Brain microvascular endothelial cell (primary cell): Measurements from ENCODE around the gene SPG11.

ENCODE experiments used
- DNase-seq: peaks from one replicate; pipeline ENCODE4 v3.0.0-alpha.2; 2020
- H3K27ac ChIP-seq: fragments of 250-450 bp; sonication (Bioruptor Pico); 2 replicates; pipeline ENCODE4 v1.5.1; 2020; ENCODE audit warnings: mild to moderate bottlenecking, moderate library complexity
- H3K27me3 ChIP-seq: fragments of 250-450 bp; sonication (Bioruptor Pico); replicated peaks from 2 replicates; pipeline ENCODE4 v1.5.1; 2020; ENCODE audit warnings: mild to moderate bottlenecking
- H3K36me3 ChIP-seq: fragments of 250-450 bp; sonication (Bioruptor Pico); replicated peaks from 2 replicates; pipeline ENCODE4 v1.5.1; 2020; ENCODE audit warnings: mild to moderate bottlenecking
- H3K4me3 ChIP-seq: 2 replicates; pipeline ENCODE4 v1.5.1; 2011; ENCODE audit warnings: low read depth, mild to moderate bottlenecking, control low read depth, low read length, moderate library complexity
- in situ Hi-C: cut with HindIII; loops from 2 replicates; pipeline ENCODE4 v1.10.0; 2017; ENCODE audit warnings: low sequenced_read_pairs, low pct_ligation_motif_present
- TF ChIP-seq, protein P1 (sequence below): IDR thresholded peaks from 2 replicates; pipeline ENCODE4 v1.5.1; 2011; ENCODE audit warnings: low read depth, mild to moderate bottlenecking, moderate library complexity, low read length, control low read depth, inconsistent platforms; ENCODE audit errors: missing control alignments

SPG11 gene

GRCh38 chr15:44656913-44657312 lies 6.5 kb downstream of the SPG11 start:
- no peak overlapping the region for H3K4me3 ChIP-seq
- DNase-seq = no peak
- peaks cover 12% of the 10 kb centered on the region for H3K36me3 ChIP-seq
- no peaks in the 10 kb centered on the region for H3K27me3 ChIP-seq
- no peak overlapping the region for H3K27ac ChIP-seq
- TF ChIP-seq, protein P1, sequence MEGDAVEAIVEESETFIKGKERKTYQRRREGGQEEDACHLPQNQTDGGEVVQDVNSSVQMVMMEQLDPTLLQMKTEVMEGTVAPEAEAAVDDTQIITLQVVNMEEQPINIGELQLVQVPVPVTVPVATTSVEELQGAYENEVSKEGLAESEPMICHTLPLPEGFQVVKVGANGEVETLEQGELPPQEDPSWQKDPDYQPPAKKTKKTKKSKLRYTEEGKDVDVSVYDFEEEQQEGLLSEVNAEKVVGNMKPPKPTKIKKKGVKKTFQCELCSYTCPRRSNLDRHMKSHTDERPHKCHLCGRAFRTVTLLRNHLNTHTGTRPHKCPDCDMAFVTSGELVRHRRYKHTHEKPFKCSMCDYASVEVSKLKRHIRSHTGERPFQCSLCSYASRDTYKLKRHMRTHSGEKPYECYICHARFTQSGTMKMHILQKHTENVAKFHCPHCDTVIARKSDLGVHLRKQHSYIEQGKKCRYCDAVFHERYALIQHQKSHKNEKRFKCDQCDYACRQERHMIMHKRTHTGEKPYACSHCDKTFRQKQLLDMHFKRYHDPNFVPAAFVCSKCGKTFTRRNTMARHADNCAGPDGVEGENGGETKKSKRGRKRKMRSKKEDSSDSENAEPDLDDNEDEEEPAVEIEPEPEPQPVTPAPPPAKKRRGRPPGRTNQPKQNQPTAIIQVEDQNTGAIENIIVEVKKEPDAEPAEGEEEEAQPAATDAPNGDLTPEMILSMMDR = no peak
- in situ Hi-C loops = no loop called here

GRCh38 chr15:44656298-44656697 lies 7.2 kb downstream of the SPG11 start:
- Histone ChIP-seq H3K27me3 (no peaks in the 10 kb centered on the region), H3K27ac (no peak overlapping the region), H3K36me3 (peaks cover 17% of the 10 kb centered on the region), H3K4me3 (no peak overlapping the region)
- TF ChIP-seq, protein P1 = no peak
- in situ Hi-C loops = no loop called here
- DNase-seq = no peak

DNA sequence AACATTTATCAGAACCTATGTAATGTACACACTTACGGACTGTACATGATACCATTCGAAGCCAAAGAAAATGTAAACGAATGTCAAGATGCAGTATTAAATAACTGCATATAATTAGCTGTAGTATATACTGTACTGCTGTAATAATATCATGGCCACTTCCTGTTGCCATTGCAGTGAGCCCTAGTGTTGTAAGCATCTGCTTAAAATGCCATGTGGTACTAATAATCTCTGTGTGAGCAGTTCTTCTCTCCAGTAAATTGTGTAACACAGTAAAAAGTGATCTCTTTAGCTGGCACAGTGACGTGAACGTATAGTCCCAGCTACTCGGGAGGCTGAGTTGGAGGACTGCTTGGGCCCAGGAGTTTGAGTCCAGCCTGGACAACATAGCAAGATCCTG lies 8.6 kb downstream of the SPG11 start:
- H3K27ac ChIP-seq = no peak overlapping the region

DNA sequence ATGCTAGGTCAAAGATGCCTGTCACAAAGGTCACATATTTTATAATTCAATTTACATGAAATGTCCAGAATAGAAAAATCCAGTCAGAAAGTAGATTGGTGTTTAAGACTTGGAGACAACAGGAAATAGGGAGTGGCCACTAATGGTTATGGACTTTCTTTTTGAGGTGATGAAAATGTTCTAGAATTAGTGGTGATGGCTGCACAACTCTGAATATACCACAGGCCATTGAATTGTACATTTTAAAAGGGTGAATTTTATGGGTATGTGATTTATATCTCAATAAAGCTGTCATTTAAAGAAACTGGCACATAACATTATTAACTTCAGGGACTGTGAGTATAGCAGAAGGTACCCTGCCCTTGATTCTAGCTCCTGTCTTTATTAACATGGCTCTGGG lies 15.8 kb downstream of the SPG11 start:
- H3K27ac ChIP-seq = no peak overlapping the region
- H3K36me3 ChIP-seq = peaks cover 25% of the 10 kb centered on the region
- no peak overlapping the region for H3K4me3 ChIP-seq
- H3K27me3 ChIP-seq = no peaks in the 10 kb centered on the region
- TF ChIP-seq, protein P1 = no peak
- DNase-seq = no peak
- in situ Hi-C loops = no loop called here

More for the DNA sequence above, 8.6 kb downstream of the SPG11 start:
- Histone ChIP-seq H3K4me3 (no peak overlapping the region), H3K36me3 (peaks cover 21% of the 10 kb centered on the region), H3K27me3 (no peaks in the 10 kb centered on the region)
- in situ Hi-C loops = no loop called here
- no peak for DNase-seq
- TF ChIP-seq, protein P1 = no peak

DNA sequence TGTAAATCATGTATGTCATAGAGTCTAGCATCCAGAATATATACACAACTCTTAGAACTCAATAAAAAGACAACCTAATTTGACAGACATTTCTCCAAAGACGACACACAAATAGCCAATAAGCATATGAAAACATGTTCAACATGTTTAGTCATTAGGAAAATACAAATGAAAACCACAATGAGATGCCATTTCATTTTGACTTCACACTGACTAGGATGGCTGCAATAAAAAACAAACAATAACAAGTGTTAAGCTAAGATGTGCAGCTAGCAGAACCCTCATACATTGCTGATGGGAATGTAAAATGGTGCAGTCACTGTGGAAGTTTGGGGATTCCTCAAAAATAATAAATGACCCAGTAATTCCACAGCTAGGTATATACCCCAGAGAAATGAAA lies 16.4 kb downstream of the SPG11 start:
- TF ChIP-seq, protein P1 = no peak
- in situ Hi-C loops = no loop called here
- Histone ChIP-seq H3K4me3 (no peak overlapping the region), H3K36me3 (peaks cover 24% of the 10 kb centered on the region), H3K27me3 (no peaks in the 10 kb centered on the region), H3K27ac (no peak overlapping the region)
- DNase-seq = no peak

GRCh38 chr15:44646460-44646859 lies 17.0 kb downstream of the SPG11 start:
- no peak overlapping the region for H3K27ac ChIP-seq
- no peak for DNase-seq
- TF ChIP-seq, protein P1 = no peak
- in situ Hi-C loops = no loop called here
- H3K27me3 ChIP-seq = no peaks in the 10 kb centered on the region
- no peak overlapping the region for H3K4me3 ChIP-seq
- H3K36me3 ChIP-seq = peaks cover 21% of the 10 kb centered on the region
